Activated naive CD4-positive, alpha-beta T cell (primary cell): Measurements from ENCODE around the gene USP54.
A peak's percentile ranks its signal among the peaks of the same experiment; 100 is the strongest.
"Not testable (repeated sequence)": the region's sequence is repeated elsewhere in the genome, so short reads cannot be mapped to it uniquely, and the experiment has no call there.

Experiments used
- DNase-seq, 4 experiments: peaks; one replicate each; lab custom pipeline; 2025; lab: John Stamatoyannopoulos, UW

The USP54 gene

GRCh38 chr10:73590881-73591799, at the start of gene USP54:
Gene USP54, minus strand, starts transcription at chr10:73591342. Its CDS starts 15,684 bp downstream, at chr10:73575658.
- no peak for DNase-seq

GRCh38 chr10:73639286-73639685, 48.1 kb upstream of the USP54 start:
- DNase-seq, result no peak

DNA sequence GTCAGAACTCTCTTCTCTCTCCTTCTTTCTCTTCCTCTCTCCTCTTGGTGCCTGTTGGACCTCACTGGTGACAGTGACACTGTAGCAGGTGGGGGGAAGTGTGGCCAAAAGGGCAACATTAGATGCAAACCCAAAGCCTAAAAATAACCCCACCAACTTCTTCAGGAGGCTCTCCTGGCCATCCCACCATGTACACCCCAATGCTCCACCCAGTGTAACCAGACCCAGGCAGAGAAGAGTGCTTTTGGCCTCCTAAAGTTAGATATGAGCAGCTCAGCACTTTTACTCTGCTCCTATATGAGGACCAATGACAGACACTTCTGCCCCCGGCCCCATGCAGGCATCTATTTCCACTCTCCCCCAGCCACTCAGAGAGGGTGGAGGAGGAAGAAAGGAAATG, 44.6 kb upstream of the USP54 start:
- no peak for DNase-seq

GRCh38 chr10:73634421-73634820, 43.3 kb upstream of the USP54 start:
- DNase-seq, result no peak

- no peak for DNase-seq
These were observed 38.0 kb upstream of the USP54 start for GRCh38 chr10:73629165-73629564.

DNA sequence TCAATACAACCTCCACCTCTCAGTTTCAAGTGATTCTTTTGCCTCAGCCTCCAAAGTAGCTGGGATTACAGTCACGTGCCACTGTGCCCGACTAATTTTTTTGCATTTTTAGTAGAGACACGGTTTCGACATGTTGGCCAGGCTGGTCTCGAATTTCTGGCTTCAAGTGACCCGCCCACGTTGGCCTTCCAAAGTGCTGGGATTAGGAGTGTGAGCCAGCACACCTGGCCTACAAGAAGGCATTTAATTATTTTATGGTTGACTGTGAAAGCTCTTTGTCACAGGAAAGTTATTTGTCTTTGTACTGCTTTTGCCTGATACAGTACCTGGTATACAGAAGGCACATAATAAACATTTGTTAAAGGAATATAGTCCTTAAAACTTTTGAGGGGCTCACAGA, 37.3 kb upstream of the USP54 start:
- DNase-seq, result no peak

- DNase-seq, result no peak
These were observed 36.2 kb upstream of the USP54 start for GRCh38 chr10:73627300-73627699.

DNA sequence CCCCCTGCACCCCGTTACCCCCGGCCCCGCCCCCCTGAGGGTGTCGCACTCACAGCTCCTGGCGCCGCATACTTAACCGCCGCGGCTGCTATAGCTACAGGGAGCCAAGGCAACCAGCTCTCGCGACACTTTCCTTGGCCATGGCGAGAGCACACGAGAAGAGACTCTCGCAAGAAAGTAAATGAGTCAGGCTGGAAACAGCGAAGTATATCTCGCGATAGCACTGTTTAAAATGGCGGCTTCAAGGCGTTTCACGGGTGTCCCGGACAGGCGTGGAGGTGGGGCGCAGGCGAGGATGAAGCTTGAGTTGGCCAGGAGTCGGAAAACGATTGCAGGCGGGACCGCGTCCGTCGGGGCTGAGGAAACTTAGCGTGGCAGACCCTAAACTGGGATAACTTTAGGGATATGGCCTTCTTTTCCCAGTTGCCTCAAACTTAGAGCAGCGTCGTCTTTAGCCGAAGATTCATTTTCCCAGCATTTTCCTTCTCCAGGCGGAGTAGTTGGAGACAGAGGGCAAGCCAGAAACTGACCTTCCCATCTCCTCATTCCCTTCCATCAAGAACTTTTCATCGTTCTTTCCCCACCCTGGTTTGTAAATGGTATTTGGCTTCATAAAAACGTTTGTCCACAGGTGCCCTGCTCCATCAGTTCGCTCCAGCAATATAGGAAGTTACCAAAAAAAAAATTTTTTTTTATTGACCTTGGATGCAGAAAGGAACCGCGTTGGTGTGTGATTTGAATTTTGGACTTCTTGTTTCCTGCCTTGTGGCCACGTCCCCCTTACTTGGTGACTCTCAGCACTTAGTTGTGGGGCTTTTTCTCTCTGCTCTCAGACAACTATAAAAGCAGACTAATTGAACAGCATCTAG, 35.0 kb upstream of the USP54 start:
- DNase-seq, result peak; percentile 57 to 84 (median 75)

DNA sequence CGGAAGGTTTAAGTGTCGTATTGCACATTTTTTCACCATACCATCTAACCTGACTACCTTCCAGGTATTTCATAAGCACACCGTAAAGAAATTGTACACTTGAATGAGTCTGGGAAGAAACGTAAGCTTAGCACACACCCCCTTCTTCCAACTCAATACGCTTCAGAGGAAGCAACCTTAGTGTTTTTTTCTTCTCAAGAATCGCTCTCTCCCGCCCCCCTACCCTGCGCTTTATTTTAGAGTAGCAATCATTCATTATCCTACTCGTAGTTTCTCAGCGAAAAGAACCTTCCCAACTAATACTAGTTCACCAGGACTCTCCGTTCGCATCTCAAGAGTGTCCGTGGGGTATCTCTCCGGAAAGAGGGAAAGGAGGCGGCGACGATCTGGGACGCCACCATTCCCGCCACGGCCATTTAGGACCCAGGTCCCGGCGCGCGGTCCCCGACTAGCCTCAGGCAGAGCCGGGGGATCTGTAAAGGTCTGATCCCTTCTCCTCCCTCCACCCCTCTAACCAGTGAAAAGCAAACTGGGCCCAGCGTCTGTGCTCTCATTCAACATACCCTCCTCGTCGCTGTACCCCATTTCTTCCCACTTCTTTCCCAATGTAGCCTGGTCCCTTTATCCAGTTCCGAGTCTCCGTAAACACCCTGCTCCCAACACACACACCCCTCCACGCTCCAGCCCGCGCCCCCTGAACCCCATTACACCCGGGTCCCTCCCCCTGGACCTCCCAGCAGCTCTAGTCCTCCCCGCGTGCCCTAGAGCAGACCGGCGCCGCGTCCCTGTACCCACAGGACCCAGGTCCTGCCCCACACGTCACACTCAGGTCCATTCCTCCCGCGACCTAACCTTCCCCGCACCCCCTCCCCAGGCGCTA, 34.1 kb upstream of the USP54 start:
- DNase-seq, result no peak

DNA sequence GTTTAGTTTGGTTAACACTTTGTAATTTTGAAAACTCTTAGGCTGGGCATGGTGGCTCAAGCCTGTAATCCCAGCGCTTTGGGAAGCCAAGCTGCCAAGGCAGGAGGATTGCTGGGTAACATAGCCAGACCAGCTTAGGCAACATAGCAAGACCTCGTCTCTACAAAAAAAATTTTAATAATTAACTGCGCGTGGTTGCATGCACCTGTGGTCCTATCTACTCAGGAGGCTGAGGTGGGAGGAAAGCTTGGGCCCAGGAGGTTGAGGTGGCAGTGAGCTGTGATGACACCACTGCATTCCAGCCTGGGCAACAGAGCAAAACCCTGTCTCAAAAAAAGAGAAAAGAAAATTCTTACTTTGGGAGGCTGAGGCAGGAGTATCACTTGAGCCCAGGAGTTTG, 31.9 kb upstream of the USP54 start:
- no peak for DNase-seq

DNA sequence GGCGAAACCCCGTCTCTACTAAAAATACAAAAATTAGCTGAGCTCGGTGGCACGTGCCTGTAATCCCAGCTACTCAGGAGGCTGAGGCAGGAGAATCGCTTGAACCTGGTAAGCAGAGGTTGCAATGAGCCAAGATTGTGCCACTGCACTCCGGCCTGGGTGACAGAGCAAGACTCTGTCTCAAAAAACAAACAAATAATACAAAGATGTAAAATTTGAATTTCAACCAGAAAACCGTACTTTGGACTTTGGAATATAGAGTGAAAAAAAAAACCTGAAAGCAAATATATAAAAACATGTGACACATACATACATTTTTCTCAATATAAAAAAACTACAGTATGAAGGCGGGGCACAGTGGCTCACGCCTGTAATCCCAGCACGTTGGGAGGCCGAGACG, 29.8 kb upstream of the USP54 start:
- DNase-seq, result not testable (repeated sequence)

- not testable (repeated sequence) for DNase-seq
These were observed 26.0 kb upstream of the USP54 start for GRCh38 chr10:73617143-73617542.

- no peak for DNase-seq
These were observed 23.6 kb upstream of the USP54 start for GRCh38 chr10:73614720-73615119.

DNA sequence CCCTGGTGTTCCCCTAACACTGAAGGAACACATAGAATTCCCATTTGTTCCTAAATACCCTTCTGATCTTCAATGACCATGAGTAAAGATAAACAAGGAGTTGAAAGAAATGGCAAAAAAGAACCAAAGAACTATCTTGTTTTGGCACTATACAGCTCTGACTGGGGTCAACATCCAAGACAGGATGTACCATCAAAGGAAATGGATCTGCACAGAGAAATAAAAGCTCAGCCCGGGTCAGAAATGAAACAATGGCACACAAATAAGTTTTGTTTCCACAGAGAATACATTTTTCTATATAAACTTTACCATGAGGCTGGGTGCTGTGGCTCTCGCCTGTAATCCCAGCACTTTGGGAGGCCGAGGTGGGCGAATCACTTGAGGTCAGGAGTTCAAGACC, 18.0 kb upstream of the USP54 start:
- DNase-seq, result no peak

GRCh38 chr10:73601486-73601921, 10.4 kb upstream of the USP54 start:
- no peak for DNase-seq

- no peak for DNase-seq
These were observed 6.2 kb upstream of the USP54 start for GRCh38 chr10:73597346-73597745.

DNA sequence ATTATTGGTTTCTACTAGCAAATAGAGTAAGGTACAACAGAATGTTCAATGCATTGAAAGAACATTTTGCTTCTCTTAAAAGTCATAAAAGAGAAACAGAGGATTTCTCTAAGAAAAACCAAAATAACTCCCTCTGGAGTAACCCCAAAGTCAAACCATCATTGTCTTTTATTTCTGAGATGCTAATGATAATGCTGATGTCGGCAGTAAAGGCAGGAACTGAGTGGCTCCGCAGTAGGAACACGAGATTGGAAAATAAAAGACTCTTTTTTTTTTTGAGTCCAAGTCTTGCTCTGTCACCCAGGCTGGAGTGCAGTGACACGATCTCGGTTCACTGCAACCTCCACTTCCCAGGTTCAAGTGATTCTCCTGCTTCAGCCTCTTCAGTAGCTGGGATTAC, 2.7 kb upstream of the USP54 start:
- no peak for DNase-seq

- no peak for DNase-seq
These were observed 2.0 kb upstream of the USP54 start for GRCh38 chr10:73593110-73593509.

DNA sequence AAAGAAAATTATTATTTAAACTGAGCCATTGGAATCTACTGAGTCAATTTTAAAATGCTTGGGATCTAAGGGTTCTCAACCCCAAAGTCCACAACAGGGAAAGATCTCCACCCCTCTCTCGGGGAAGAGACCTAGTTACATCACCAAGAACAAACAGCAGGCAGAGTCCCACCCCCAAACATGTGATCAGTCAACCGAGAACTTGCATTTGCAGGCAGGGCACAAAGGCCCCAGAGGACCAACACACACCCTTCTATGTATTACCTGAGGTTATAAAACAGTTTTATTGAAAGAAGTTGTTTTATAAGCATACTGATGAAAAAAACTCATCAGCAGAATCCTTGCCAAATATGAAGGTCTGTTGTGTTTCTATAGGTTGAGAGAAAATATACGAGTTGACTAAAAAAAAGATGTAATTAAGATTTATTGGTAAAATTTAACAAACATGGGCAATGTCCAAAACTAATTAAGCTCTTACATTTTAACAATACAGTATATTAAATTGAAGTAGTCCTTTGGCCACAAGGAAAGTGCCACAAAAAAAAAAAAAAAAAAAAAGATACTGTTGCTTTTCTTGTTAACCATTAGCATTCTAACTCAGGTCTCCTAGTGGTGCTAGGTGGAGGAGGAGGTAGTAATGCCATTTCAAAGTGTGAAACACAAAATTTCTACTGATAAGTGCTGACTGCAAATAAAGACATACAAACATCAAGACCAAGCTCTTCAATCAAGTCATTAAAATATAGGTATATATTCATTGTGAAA, 975 bp upstream of the USP54 start:
- DNase-seq, result peak in 1 of 4 experiments; percentile 6

GRCh38 chr10:73589563-73590126, 1.5 kb downstream of the USP54 start:
- DNase-seq, result no peak

DNA sequence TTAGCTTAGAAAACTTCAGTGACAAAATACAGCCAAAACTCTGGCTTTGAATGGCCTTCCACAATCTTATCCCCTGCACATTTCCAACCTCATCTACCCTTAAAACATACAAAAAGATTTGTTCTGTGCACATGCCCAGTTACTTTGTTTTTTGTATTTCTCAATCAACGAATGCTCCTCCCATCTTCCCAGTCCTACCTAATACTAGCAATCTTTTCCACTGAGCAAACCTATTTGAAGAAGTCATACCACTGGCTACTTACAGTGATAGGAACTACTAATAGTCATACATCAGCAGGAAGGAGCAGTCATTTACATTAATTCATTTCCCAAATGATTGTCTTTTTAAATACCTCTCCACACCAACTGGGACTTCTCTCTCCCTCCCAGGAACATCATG, 2.5 kb downstream of the USP54 start:
- no peak for DNase-seq
